Large intestine (tissue), 3 donors: ENCODE results near the gene TBC1D22A. TPM values are rescaled to one million over a fixed set of nuclear protein-coding genes. Genes with fewer than 3 reads are reported as not detected.

Experiments
- DNase-seq, 2 donors: peaks; one replicate each; pipeline versions ENCODE4 v3.0.0 to v3.0.0-alpha.2; 2013
- H3K27ac ChIP-seq: one replicate; pipeline ENCODE4 v1.5.1; 2013; ENCODE audit warnings: low read length
- H3K27me3 ChIP-seq: 2 replicates; pipeline ENCODE4 v1.6.1; 2013; ENCODE audit warnings: low read length; ENCODE audit not compliant: control insufficient read depth, insufficient read depth
- H3K36me3 ChIP-seq: 2 replicates; pipeline ENCODE4 v1.6.1; 2013; ENCODE audit warnings: low read length; ENCODE audit not compliant: control insufficient read depth, insufficient read depth
- H3K4me1 ChIP-seq: one replicate; pipeline ENCODE4 v1.6.1; 2013; ENCODE audit warnings: low read length; ENCODE audit not compliant: control insufficient read depth, insufficient read depth
- H3K4me3 ChIP-seq: one replicate; pipeline ENCODE4 v1.5.1; 2013; ENCODE audit warnings: low read length
- H3K9me3 ChIP-seq: one replicate; pipeline ENCODE4 v1.6.1; 2013; ENCODE audit warnings: mild to moderate bottlenecking, low read depth, low read length, moderate library complexity; ENCODE audit not compliant: control insufficient read depth
- WGBS: methylation state at CpG from one replicate; pipeline ENCODE4 v1.1.5; 2013; ENCODE audit warnings: low lambda C conversion rate; ENCODE audit not compliant: insufficient coverage; 5-methylcytosine and 5-hydroxymethylcytosine counted together
- polyA plus RNA-seq: library from polyadenylated mRNA; unstranded; fragments of 120-200 nt; gene quantifications from one replicate; pipeline ENCODE4 v1.2.1, GENCODE V29; 2013

Gene TBC1D22A
- polyA plus RNA-seq, 1 donor, result 21.5 TPM

- Histone ChIP-seq H3K4me1 (no peaks in the 10 kb centered on the region), H3K36me3 (no peaks in the 10 kb centered on the region), H3K4me3 (no peak overlapping the region), H3K27me3 (no peaks in the 10 kb centered on the region), H3K27ac (no peak overlapping the region), H3K9me3 (no peaks in the 10 kb centered on the region)
- WGBS, result no CpG with 5 or more reads among the region's 15 CpGs
- no peak for DNase-seq
Measured at GRCh38 chr22:47201186-47201995, 438.9 kb downstream of the TBC1D22A start.

GRCh38 chr22:47201996-47202818, 439.8 kb downstream of the TBC1D22A start:
- H3K9me3 ChIP-seq, result no peaks in the 10 kb centered on the region
- no peaks in the 10 kb centered on the region for H3K27me3 ChIP-seq
- no peak overlapping the region for H3K4me3 ChIP-seq
- H3K4me1 ChIP-seq, result no peaks in the 10 kb centered on the region
- no peak overlapping the region for H3K27ac ChIP-seq
- no peak for DNase-seq
- no CpG with 5 or more reads among the region's 27 CpGs for WGBS
- no peaks in the 10 kb centered on the region for H3K36me3 ChIP-seq

- no peaks in the 10 kb centered on the region for H3K9me3 ChIP-seq
- no peaks in the 10 kb centered on the region for H3K4me1 ChIP-seq
- no peaks in the 10 kb centered on the region for H3K27me3 ChIP-seq
- DNase-seq, result no peak
- no CpG with 5 or more reads among the region's 16 CpGs for WGBS
- H3K4me3 ChIP-seq, result no peak overlapping the region
- no peaks in the 10 kb centered on the region for H3K36me3 ChIP-seq
- H3K27ac ChIP-seq, result no peak overlapping the region
Measured at GRCh38 chr22:47202819-47203553, 440.5 kb downstream of the TBC1D22A start.

- H3K4me3 ChIP-seq, result no peak overlapping the region
- H3K9me3 ChIP-seq, result no peaks in the 10 kb centered on the region
- no peak overlapping the region for H3K27ac ChIP-seq
- DNase-seq, result no peak
- no peaks in the 10 kb centered on the region for H3K36me3 ChIP-seq
- H3K4me1 ChIP-seq, result no peaks in the 10 kb centered on the region
- H3K27me3 ChIP-seq, result no peaks in the 10 kb centered on the region
- no CpG with 5 or more reads among the region's 10 CpGs for WGBS
Measured at GRCh38 chr22:47203554-47203991, 441.1 kb downstream of the TBC1D22A start.

- DNase-seq, result no peak
- Histone ChIP-seq H3K27me3 (no peaks in the 10 kb centered on the region), H3K9me3 (no peaks in the 10 kb centered on the region), H3K4me1 (no peaks in the 10 kb centered on the region), H3K36me3 (no peaks in the 10 kb centered on the region), H3K4me3 (no peak overlapping the region), H3K27ac (no peak overlapping the region)
- 78% methylated on average over 1 of the region's 28 CpGs for WGBS
Measured at GRCh38 chr22:47204002-47204979, 441.8 kb downstream of the TBC1D22A start.

DNA sequence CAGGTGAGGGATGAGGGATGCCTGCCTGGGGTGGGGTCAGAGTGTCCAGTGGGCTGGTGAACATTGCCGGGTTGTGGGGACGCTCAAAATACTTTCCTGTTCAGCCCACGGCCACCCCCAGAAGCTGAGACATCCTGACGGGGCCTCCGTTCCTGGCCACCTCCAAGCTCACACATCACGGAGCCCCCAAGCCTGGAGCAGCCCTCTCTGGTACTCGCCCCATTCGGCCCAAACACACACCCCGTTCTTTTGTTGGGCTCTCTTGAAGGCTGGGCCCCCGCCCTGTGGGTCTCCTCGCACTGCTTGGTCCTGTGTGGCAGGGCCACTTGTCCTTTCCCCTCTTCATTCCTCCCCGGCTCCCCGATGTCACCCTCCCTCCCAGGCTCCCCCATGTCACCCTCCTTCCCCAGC, 442.6 kb downstream of the TBC1D22A start:
- Histone ChIP-seq H3K27me3 (no peaks in the 10 kb centered on the region), H3K4me3 (no peak overlapping the region), H3K27ac (no peak overlapping the region), H3K9me3 (no peaks in the 10 kb centered on the region), H3K4me1 (no peaks in the 10 kb centered on the region), H3K36me3 (no peaks in the 10 kb centered on the region)
- DNase-seq, result no peak
- no CpG with 5 or more reads among the region's 13 CpGs for WGBS

GRCh38 chr22:47205554-47205953, 443.1 kb downstream of the TBC1D22A start:
- Histone ChIP-seq H3K36me3 (no peaks in the 10 kb centered on the region), H3K4me3 (no peak overlapping the region)
- WGBS, result no CpG with 5 or more reads among the region's 10 CpGs

DNA sequence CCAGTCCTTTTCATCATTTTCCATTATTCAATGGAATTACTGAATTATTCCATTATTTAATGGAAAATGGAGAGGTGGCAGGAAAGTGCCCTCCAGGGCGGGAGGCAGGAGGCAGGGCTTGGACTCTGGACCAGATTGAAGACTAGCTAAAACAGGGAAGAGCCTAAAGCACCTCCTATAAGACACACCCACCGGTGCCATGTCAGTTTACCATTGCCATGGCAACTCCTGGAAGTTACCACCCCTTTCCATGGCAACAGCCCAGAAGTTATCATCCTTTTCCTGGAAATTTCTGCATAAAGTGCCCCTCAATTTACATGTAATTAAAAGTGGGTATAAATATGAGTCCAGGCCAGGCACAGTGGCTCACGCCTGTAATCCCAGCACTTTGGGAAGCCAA, 443.7 kb downstream of the TBC1D22A start:
- DNase-seq, result no peak
- Histone ChIP-seq H3K27me3 (no peaks in the 10 kb centered on the region), H3K9me3 (no peaks in the 10 kb centered on the region), H3K27ac (no peak overlapping the region), H3K36me3 (no peaks in the 10 kb centered on the region), H3K4me1 (no peaks in the 10 kb centered on the region), H3K4me3 (no peak overlapping the region)
- no CpG with 5 or more reads among the region's 3 CpGs for WGBS

More at GRCh38 chr22:47205554-47205953, 443.1 kb downstream of the TBC1D22A start:
- DNase-seq, result no peak
- no peaks in the 10 kb centered on the region for H3K9me3 ChIP-seq
- H3K27me3 ChIP-seq, result no peaks in the 10 kb centered on the region
- H3K4me1 ChIP-seq, result no peaks in the 10 kb centered on the region
- no peak overlapping the region for H3K27ac ChIP-seq

DNA sequence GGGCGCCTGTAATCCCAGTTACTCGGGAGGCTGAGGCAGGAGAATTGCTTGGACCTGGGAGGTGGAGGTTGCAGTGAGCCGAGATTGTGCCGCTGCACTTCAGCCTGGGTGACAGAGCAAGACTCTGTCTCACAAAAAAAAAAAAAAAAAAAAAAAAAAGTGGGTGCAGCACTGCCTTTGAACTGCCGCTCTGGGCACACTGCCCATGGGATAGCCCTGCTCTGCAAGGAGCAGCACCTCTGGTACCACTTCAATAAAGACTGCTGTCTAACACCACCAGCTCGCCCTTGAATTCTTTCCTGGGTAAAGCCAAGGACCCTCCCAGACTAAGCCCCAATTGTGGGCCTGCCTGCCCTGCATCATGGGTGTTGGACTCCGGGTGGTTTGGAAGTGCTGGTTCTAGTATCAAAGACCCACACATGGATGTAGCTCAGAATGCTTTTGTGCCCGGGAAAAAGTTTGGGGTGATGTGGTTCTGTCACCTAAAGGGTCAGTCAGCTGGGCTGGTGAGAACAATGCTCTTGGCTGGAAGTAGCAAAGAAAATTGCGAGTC, 444.3 kb downstream of the TBC1D22A start:
- H3K36me3 ChIP-seq, result no peaks in the 10 kb centered on the region
- H3K4me3 ChIP-seq, result no peak overlapping the region
- no peak for DNase-seq
- no peaks in the 10 kb centered on the region for H3K4me1 ChIP-seq
- no CpG with 5 or more reads among the region's 9 CpGs for WGBS
- H3K27ac ChIP-seq, result no peak overlapping the region
- no peaks in the 10 kb centered on the region for H3K27me3 ChIP-seq
- H3K9me3 ChIP-seq, result no peaks in the 10 kb centered on the region
